OCI-LY3 (cell line): ENCODE measurements around the gene NUSAP1.

Source experiments
- EZH2phosphoT487 ChIP-seq: fragments of 200-600 bp; shearing (Covaris generic); IDR thresholded peaks from 2 replicates; pipeline ENCODE4 v1.6.1; 2018; ENCODE audit warnings: antibody characterized with exemption, mixed run types, low read depth
- TF ChIP-seq, protein P1 (sequence below): fragments of 200-600, 300-600 bp; sonication (generic); IDR thresholded peaks from 2 replicates; pipeline ENCODE4 v1.5.1; 2014; ENCODE audit warnings: antibody characterized with exemption, low read length, low read depth

DNA sequence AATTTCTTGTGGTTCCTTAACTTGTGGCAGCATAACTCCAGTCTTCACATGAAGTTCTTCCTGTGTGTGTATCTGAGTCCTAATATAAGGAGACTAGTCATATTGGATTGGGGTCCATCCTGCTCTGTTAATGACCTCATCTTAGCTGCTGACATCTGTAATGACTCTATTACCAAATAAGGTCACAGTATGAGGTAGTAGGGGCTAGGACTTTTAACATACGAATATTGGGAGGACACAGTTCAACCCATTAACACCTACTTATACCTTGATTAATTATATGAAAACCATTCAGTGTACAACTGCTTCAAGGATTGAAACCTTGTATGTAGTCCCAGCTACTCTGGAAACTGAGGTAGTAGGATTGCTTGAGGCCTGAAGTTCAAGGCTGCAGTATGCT, 44.2 kb upstream of the NUSAP1 start:
- TF ChIP-seq, protein P1, sequence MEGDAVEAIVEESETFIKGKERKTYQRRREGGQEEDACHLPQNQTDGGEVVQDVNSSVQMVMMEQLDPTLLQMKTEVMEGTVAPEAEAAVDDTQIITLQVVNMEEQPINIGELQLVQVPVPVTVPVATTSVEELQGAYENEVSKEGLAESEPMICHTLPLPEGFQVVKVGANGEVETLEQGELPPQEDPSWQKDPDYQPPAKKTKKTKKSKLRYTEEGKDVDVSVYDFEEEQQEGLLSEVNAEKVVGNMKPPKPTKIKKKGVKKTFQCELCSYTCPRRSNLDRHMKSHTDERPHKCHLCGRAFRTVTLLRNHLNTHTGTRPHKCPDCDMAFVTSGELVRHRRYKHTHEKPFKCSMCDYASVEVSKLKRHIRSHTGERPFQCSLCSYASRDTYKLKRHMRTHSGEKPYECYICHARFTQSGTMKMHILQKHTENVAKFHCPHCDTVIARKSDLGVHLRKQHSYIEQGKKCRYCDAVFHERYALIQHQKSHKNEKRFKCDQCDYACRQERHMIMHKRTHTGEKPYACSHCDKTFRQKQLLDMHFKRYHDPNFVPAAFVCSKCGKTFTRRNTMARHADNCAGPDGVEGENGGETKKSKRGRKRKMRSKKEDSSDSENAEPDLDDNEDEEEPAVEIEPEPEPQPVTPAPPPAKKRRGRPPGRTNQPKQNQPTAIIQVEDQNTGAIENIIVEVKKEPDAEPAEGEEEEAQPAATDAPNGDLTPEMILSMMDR: no peak
- TF ChIP-seq EZH2phosphoT487: no peak
